ENCODE measurements around the gene RNF181. TPM values are rescaled to one million over a fixed set of nuclear protein-coding genes. Genes with fewer than 3 reads are reported as not detected.
A peak's percentile ranks its signal among the peaks of the same experiment; 100 is the strongest.

The RNF181 gene
- total and polyA plus RNA-seq, 2 of the 13 experiments (the other 11 are each of a cell fraction or from before 2014, with no cell fraction given), result 224 to 578 TPM

DNA sequence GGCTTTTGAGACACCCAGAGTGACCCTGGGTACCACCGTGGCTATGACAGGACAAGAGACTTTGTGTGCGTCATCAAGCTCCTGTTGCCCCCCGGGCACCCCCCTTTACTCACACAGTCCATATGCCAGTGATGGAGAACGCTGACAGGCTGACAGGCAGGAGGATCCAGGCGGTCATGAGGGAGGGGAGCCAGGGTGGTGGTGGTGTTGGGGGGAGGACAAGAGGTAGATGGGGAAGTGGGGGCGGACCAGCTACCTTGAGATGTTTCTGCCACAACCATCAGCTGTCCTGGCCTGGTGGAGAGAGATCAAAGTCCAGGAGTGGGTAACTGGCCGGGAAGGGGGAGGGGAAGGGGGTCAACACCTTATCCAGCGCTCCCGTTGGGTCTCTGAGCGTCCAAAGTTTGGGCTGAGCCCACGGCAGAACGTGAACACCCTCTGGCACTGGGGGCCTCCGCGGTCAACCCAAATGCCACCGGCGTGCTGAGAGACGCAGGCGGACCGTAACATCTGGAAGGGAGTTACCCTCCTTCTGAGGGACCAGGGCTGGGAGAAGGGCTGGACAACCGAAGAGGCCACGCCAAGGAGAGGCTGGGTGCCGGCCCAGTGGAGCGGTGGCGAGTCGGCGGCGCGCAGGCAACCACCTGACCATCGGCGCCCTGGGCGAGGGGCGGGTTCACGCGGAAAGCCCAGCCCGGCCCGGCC lies 6.4 kb downstream of the RNF181 start (continued):
- TF ChIP-seq, protein P1, sequence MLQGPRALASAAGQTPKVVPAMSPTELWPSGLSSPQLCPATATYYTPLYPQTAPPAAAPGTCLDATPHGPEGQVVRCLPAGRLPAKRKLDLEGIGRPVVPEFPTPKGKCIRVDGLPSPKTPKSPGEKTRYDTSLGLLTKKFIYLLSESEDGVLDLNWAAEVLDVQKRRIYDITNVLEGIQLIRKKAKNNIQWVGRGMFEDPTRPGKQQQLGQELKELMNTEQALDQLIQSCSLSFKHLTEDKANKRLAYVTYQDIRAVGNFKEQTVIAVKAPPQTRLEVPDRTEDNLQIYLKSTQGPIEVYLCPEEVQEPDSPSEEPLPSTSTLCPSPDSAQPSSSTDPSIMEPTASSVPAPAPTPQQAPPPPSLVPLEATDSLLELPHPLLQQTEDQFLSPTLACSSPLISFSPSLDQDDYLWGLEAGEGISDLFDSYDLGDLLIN (CRISPR knock-in tag; IDR thresholded peaks at IDR 0.05; ENCODE audit: borderline replicate concordance), result no peak
- 0 out of 2 replicates have a peak, but pooled peaks have one; percentile 55 for TF ChIP-seq PITX1 (CRISPR knock-in tag; IDR thresholded peaks at IDR 0.05)
- TF ChIP-seq ZNF367 (CRISPR knock-in tag; IDR thresholded peaks at IDR 0.05; ENCODE audit: borderline replicate concordance), result no peak
- 0 out of 2 replicates have a peak, but pooled peaks have one; percentile 24 for TF ChIP-seq BORCS8-MEF2B (CRISPR knock-in tag; IDR thresholded peaks at IDR 0.05)
- no peak for TF ChIP-seq SNRNP70 (IDR thresholded peaks at IDR 0.05; ENCODE audit: low read depth, low read length)
- TF ChIP-seq ZNF777 (CRISPR knock-in tag; IDR thresholded peaks at IDR 0.05), result no peak
- no peak for TF ChIP-seq CBX1 (IDR thresholded peaks at IDR 0.05; ENCODE audit: low read depth)
- no peak for TF ChIP-seq GATA4 (IDR thresholded peaks at IDR 0.05; ENCODE audit: borderline replicate concordance, low read depth)
- TF ChIP-seq ARHGAP35 (CRISPR knock-in tag; IDR thresholded peaks at IDR 0.05; ENCODE audit: borderline replicate concordance), result peak; percentile 4; the same call in 1 of the 2 replicates
- TF ChIP-seq IKZF1 (IDR thresholded peaks at IDR 0.05), result no peak
- TF ChIP-seq, protein P2, sequence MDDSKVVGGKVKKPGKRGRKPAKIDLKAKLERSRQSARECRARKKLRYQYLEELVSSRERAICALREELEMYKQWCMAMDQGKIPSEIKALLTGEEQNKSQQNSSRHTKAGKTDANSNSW (CRISPR knock-in tag; IDR thresholded peaks at IDR 0.05; ENCODE audit: borderline replicate concordance), result 0 out of 2 replicates have a peak, but pooled peaks have one; percentile 84
- TF ChIP-seq MIER3 (CRISPR knock-in tag; IDR thresholded peaks at IDR 0.05; ENCODE audit: borderline replicate concordance), result peak; percentile 69; the same call in 1 of the 2 replicates
- no peak for TF ChIP-seq MIER2 (CRISPR knock-in tag; IDR thresholded peaks at IDR 0.05)
- TF ChIP-seq, protein P3, sequence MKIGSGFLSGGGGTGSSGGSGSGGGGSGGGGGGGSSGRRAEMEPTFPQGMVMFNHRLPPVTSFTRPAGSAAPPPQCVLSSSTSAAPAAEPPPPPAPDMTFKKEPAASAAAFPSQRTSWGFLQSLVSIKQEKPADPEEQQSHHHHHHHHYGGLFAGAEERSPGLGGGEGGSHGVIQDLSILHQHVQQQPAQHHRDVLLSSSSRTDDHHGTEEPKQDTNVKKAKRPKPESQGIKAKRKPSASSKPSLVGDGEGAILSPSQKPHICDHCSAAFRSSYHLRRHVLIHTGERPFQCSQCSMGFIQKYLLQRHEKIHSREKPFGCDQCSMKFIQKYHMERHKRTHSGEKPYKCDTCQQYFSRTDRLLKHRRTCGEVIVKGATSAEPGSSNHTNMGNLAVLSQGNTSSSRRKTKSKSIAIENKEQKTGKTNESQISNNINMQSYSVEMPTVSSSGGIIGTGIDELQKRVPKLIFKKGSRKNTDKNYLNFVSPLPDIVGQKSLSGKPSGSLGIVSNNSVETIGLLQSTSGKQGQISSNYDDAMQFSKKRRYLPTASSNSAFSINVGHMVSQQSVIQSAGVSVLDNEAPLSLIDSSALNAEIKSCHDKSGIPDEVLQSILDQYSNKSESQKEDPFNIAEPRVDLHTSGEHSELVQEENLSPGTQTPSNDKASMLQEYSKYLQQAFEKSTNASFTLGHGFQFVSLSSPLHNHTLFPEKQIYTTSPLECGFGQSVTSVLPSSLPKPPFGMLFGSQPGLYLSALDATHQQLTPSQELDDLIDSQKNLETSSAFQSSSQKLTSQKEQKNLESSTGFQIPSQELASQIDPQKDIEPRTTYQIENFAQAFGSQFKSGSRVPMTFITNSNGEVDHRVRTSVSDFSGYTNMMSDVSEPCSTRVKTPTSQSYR (CRISPR knock-in tag; IDR thresholded peaks at IDR 0.05; ENCODE audit: borderline replicate concordance), result peak; percentile 94
- no peak for TF ChIP-seq ZNF562 (CRISPR knock-in tag; IDR thresholded peaks at IDR 0.05; ENCODE audit: borderline replicate concordance)
- no peak for TF ChIP-seq ETV6 (CRISPR knock-in tag; conservative IDR thresholded peaks at IDR 0.05)
- TF ChIP-seq SMAD1 (CRISPR knock-in tag; IDR thresholded peaks at IDR 0.05; ENCODE audit: borderline replicate concordance, low read depth), result no peak
- no peak for TF ChIP-seq TSC22D2 (CRISPR knock-in tag; IDR thresholded peaks at IDR 0.05; ENCODE audit: borderline replicate concordance)
- no peak for TF ChIP-seq ISX (CRISPR knock-in tag; conservative IDR thresholded peaks at IDR 0.05)
- TF ChIP-seq, protein P4, sequence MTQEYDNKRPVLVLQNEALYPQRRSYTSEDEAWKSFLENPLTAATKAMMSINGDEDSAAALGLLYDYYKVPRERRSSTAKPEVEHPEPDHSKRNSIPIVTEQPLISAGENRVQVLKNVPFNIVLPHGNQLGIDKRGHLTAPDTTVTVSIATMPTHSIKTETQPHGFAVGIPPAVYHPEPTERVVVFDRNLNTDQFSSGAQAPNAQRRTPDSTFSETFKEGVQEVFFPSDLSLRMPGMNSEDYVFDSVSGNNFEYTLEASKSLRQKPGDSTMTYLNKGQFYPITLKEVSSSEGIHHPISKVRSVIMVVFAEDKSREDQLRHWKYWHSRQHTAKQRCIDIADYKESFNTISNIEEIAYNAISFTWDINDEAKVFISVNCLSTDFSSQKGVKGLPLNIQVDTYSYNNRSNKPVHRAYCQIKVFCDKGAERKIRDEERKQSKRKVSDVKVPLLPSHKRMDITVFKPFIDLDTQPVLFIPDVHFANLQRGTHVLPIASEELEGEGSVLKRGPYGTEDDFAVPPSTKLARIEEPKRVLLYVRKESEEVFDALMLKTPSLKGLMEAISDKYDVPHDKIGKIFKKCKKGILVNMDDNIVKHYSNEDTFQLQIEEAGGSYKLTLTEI (CRISPR knock-in tag; conservative IDR thresholded peaks at IDR 0.05), result no peak
- peak; percentile 21; the same call in 1 of the 2 replicates for TF ChIP-seq FOSL2 (CRISPR knock-in tag; IDR thresholded peaks at IDR 0.05)
- TF ChIP-seq, protein P5, sequence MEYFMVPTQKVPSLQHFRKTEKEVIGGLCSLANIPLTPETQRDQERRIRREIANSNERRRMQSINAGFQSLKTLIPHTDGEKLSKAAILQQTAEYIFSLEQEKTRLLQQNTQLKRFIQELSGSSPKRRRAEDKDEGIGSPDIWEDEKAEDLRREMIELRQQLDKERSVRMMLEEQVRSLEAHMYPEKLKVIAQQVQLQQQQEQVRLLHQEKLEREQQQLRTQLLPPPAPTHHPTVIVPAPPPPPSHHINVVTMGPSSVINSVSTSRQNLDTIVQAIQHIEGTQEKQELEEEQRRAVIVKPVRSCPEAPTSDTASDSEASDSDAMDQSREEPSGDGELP (IDR thresholded peaks at IDR 0.05; ENCODE audit: borderline replicate concordance, low read depth), result peak; percentile 98
- 0 out of 2 replicates have a peak, but pooled peaks have one; percentile 28 for TF ChIP-seq ZNF343 (CRISPR knock-in tag; IDR thresholded peaks at IDR 0.05)
- TF ChIP-seq PTBP1 (IDR thresholded peaks at IDR 0.05; ENCODE audit: low read depth, low read length, poor library complexity, severe bottlenecking), result no peak
